Liver (tissue), 3 donors: ENCODE data around the gene TEDC1.

Experiments
- EGR1 ChIP-seq, 2 donors: IDR thresholded peaks; 2 replicates each; pipeline ENCODE4 v1.6.1; 2016 to 2018; ENCODE audit warnings: antibody characterized with exemption in 2 of 2, low read depth in 2 of 2
- FOXA1 ChIP-seq: IDR thresholded peaks from 2 replicates; pipeline ENCODE4 v1.6.1; 2016; ENCODE audit warnings: antibody characterized with exemption
- GABPA ChIP-seq, 2 donors: IDR thresholded peaks in 1 of 2; conservative IDR thresholded peaks in 1 of 2; 2 replicates each; pipeline ENCODE4 v1.6.1; 2016; ENCODE audit warnings: antibody characterized with exemption in 2 of 2, mild to moderate bottlenecking in 1 of 2, moderate library complexity in 1 of 2
- JUND ChIP-seq, 2 donors: IDR thresholded peaks; 2 replicates each; pipeline ENCODE4 v1.6.1; 2016; ENCODE audit warnings: antibody characterized with exemption in 2 of 2
- RAD21 ChIP-seq, 2 donors: IDR thresholded peaks; 2 replicates each; pipeline ENCODE4 v1.6.1; 2016; ENCODE audit warnings: antibody characterized with exemption in 2 of 2, mild to moderate bottlenecking in 2 of 2
- RXRA ChIP-seq, 2 donors: IDR thresholded peaks; 2 replicates each; pipeline ENCODE4 v1.6.1; 2017 to 2018; ENCODE audit warnings: antibody characterized with exemption in 2 of 2, mild to moderate bottlenecking in 1 of 2
- SP1 ChIP-seq: IDR thresholded peaks from 2 replicates; pipeline ENCODE4 v1.6.1; 2018; ENCODE audit warnings: antibody characterized with exemption, mild to moderate bottlenecking
- TAF1 ChIP-seq: conservative IDR thresholded peaks from 2 replicates; pipeline ENCODE4 v1.6.1; 2016; ENCODE audit warnings: antibody characterized with exemption, mild to moderate bottlenecking
- YY1 ChIP-seq: IDR thresholded peaks from 2 replicates; pipeline ENCODE4 v1.6.1; 2016; ENCODE audit warnings: antibody characterized with exemption, mild to moderate bottlenecking
- TF ChIP-seq, protein P1 (sequence below): IDR thresholded peaks from 2 replicates; pipeline ENCODE4 v1.6.1; 2016; ENCODE audit warnings: antibody characterized with exemption, mild to moderate bottlenecking
- TF ChIP-seq, protein P2 (sequence below): fragments of 150-350 bp; IDR thresholded peaks from 2 replicates; pipeline ENCODE4 v1.5.1; 2017; ENCODE audit warnings: improper control_type of control experiment, low read depth, low read length; ENCODE audit not compliant: missing input control
- TF ChIP-seq, protein P3 (sequence below): IDR thresholded peaks from 2 replicates; pipeline ENCODE4 v1.6.1; 2016; ENCODE audit warnings: antibody characterized with exemption
- TF ChIP-seq, protein P4 (sequence below): IDR thresholded peaks from 2 replicates; pipeline ENCODE4 v1.6.1; 2016; ENCODE audit warnings: antibody characterized with exemption
- TF ChIP-seq, protein P5 (sequence below): IDR thresholded peaks from 2 replicates; pipeline ENCODE4 v1.6.1; 2016; ENCODE audit warnings: antibody characterized with exemption
- donor health status: healthy.
- donor health status: healthy.

DNA sequence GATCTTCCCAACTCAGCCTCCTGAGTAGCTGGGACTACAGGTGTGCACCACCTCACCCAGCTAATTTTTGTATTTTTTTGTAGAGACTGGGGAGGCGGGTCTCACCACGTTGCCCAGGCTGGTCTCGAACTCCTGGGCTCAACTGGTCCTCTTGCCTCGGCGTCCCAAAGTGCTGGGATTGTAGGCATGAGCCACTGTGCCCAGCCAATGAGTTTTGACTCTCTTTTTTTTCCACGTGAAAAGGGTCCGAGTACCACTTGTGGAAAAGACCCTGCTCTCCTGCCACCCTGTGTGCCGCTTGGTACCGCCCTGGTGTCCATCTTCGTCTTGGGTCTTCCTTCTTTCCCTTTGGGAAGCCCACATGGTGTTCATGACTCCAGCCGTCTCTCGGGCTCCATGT lies 17.6 kb downstream of the TEDC1 start:
- TF ChIP-seq, protein P1, sequence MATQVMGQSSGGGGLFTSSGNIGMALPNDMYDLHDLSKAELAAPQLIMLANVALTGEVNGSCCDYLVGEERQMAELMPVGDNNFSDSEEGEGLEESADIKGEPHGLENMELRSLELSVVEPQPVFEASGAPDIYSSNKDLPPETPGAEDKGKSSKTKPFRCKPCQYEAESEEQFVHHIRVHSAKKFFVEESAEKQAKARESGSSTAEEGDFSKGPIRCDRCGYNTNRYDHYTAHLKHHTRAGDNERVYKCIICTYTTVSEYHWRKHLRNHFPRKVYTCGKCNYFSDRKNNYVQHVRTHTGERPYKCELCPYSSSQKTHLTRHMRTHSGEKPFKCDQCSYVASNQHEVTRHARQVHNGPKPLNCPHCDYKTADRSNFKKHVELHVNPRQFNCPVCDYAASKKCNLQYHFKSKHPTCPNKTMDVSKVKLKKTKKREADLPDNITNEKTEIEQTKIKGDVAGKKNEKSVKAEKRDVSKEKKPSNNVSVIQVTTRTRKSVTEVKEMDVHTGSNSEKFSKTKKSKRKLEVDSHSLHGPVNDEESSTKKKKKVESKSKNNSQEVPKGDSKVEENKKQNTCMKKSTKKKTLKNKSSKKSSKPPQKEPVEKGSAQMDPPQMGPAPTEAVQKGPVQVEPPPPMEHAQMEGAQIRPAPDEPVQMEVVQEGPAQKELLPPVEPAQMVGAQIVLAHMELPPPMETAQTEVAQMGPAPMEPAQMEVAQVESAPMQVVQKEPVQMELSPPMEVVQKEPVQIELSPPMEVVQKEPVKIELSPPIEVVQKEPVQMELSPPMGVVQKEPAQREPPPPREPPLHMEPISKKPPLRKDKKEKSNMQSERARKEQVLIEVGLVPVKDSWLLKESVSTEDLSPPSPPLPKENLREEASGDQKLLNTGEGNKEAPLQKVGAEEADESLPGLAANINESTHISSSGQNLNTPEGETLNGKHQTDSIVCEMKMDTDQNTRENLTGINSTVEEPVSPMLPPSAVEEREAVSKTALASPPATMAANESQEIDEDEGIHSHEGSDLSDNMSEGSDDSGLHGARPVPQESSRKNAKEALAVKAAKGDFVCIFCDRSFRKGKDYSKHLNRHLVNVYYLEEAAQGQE: no peak
- no peak for TF ChIP-seq TAF1
- TF ChIP-seq, protein P2, sequence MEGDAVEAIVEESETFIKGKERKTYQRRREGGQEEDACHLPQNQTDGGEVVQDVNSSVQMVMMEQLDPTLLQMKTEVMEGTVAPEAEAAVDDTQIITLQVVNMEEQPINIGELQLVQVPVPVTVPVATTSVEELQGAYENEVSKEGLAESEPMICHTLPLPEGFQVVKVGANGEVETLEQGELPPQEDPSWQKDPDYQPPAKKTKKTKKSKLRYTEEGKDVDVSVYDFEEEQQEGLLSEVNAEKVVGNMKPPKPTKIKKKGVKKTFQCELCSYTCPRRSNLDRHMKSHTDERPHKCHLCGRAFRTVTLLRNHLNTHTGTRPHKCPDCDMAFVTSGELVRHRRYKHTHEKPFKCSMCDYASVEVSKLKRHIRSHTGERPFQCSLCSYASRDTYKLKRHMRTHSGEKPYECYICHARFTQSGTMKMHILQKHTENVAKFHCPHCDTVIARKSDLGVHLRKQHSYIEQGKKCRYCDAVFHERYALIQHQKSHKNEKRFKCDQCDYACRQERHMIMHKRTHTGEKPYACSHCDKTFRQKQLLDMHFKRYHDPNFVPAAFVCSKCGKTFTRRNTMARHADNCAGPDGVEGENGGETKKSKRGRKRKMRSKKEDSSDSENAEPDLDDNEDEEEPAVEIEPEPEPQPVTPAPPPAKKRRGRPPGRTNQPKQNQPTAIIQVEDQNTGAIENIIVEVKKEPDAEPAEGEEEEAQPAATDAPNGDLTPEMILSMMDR: no peak
- TF ChIP-seq SP1: no peak
- no peak for TF ChIP-seq RXRA (IDR thresholded peaks at IDR 0.05)
- TF ChIP-seq GABPA (IDR thresholded peaks at IDR 0.05 in 1 of 2, conservative IDR thresholded peaks at IDR 0.05 in 1 of 2): no peak
- TF ChIP-seq EGR1 (IDR thresholded peaks at IDR 0.05; ENCODE audit: low read depth in 2 of 2): no peak
- TF ChIP-seq, protein P3, sequence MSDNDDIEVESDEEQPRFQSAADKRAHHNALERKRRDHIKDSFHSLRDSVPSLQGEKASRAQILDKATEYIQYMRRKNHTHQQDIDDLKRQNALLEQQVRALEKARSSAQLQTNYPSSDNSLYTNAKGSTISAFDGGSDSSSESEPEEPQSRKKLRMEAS: no peak
- TF ChIP-seq, protein P4, sequence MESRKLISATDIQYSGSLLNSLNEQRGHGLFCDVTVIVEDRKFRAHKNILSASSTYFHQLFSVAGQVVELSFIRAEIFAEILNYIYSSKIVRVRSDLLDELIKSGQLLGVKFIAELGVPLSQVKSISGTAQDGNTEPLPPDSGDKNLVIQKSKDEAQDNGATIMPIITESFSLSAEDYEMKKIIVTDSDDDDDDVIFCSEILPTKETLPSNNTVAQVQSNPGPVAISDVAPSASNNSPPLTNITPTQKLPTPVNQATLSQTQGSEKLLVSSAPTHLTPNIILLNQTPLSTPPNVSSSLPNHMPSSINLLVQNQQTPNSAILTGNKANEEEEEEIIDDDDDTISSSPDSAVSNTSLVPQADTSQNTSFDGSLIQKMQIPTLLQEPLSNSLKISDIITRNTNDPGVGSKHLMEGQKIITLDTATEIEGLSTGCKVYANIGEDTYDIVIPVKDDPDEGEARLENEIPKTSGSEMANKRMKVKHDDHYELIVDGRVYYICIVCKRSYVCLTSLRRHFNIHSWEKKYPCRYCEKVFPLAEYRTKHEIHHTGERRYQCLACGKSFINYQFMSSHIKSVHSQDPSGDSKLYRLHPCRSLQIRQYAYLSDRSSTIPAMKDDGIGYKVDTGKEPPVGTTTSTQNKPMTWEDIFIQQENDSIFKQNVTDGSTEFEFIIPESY: no peak
- no peak for TF ChIP-seq JUND (IDR thresholded peaks at IDR 0.05)
- TF ChIP-seq, protein P5, sequence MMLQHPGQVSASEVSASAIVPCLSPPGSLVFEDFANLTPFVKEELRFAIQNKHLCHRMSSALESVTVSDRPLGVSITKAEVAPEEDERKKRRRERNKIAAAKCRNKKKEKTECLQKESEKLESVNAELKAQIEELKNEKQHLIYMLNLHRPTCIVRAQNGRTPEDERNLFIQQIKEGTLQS: no peak
- TF ChIP-seq FOXA1: no peak
- no peak for TF ChIP-seq RAD21 (IDR thresholded peaks at IDR 0.05)
- TF ChIP-seq YY1: no peak
